Stimulated activated CD4-positive, alpha-beta T cell treated with anti-CD3 and anti-CD28 coated beads, TNF-alpha, amount 100 ng/mL, for 24 hours (primary cell): ENCODE results near the gene LRRC42.
"Not testable (repeated sequence)": the region's sequence is repeated elsewhere in the genome, so short reads cannot be mapped to it uniquely, and the experiment has no call there.

Experiments used
- DNase-seq, 3 experiments: peaks; one replicate each; pipeline ENCODE4 v3.0.0-alpha.2; 2020; ENCODE audit warnings: low read depth in 3 of 3

Gene LRRC42

GRCh38 chr1:53967409-53968124 is 21.4 kb downstream of the LRRC42 start:
- no peak for DNase-seq

- no peak for DNase-seq
Observed at GRCh38 chr1:53968125-53968513, 22.0 kb downstream of the LRRC42 start.

- DNase-seq, result not testable (repeated sequence)
Observed at GRCh38 chr1:53969323-53969722, 23.2 kb downstream of the LRRC42 start.

- no peak for DNase-seq
Observed at GRCh38 chr1:53971718-53972117, 25.6 kb downstream of the LRRC42 start.

GRCh38 chr1:53975861-53976260 is 29.7 kb downstream of the LRRC42 start:
- no peak for DNase-seq

GRCh38 chr1:53979712-53980450 is 33.7 kb downstream of the LRRC42 start:
- no peak for DNase-seq

GRCh38 chr1:53981220-53981619 is 35.1 kb downstream of the LRRC42 start:
- no peak for DNase-seq

GRCh38 chr1:53982034-53982762 is 36.0 kb downstream of the LRRC42 start:
- no peak for DNase-seq

GRCh38 chr1:53982763-53983104 is 36.6 kb downstream of the LRRC42 start:
- no peak for DNase-seq

- no peak for DNase-seq
Observed at GRCh38 chr1:53984726-53985125, 38.6 kb downstream of the LRRC42 start.

GRCh38 chr1:53986458-53986857 is 40.3 kb downstream of the LRRC42 start:
- no peak for DNase-seq

GRCh38 chr1:53987880-53988279 is 41.7 kb downstream of the LRRC42 start:
- no peak for DNase-seq

GRCh38 chr1:53992085-53992874 is 46.1 kb downstream of the LRRC42 start:
- DNase-seq, result no peak

- not testable (repeated sequence) for DNase-seq
Observed at GRCh38 chr1:53994516-53994915, 48.4 kb downstream of the LRRC42 start.

GRCh38 chr1:53995683-53996082 is 49.5 kb downstream of the LRRC42 start:
- no peak for DNase-seq

GRCh38 chr1:53998223-53998622 is 52.1 kb downstream of the LRRC42 start:
- no peak for DNase-seq

GRCh38 chr1:53999920-54000319 is 53.8 kb downstream of the LRRC42 start:
- DNase-seq, result no peak

- DNase-seq, result no peak
Observed at GRCh38 chr1:54001591-54001990, 55.4 kb downstream of the LRRC42 start.

- no peak for DNase-seq
Observed at GRCh38 chr1:54002544-54003248, 56.5 kb downstream of the LRRC42 start.

- no peak for DNase-seq
Observed at GRCh38 chr1:54003249-54003646, 57.1 kb downstream of the LRRC42 start.

- DNase-seq, result not testable (repeated sequence)
Observed at GRCh38 chr1:54003750-54004480, 57.8 kb downstream of the LRRC42 start.
